Endothelial cell of umbilical vein (primary cell): ENCODE measurements around the gene RRP36.

ENCODE experiments used
- FOS ChIP-seq: IDR thresholded peaks from 2 replicates; pipeline ENCODE4 v1.6.1; 2011; ENCODE audit warnings: mild to moderate bottlenecking, low read length, moderate library complexity, borderline replicate concordance; ENCODE audit not compliant: insufficient read depth
- MYC ChIP-seq: IDR thresholded peaks from one replicate; pipeline ENCODE4 v1.6.1; 2011; ENCODE audit warnings: mild to moderate bottlenecking, low read depth, low read length
- POLR2A ChIP-seq: IDR thresholded peaks from 2 replicates; pipeline ENCODE4 v1.6.1; 2012; ENCODE audit warnings: low read depth, mild to moderate bottlenecking, control low read depth, low read length
- TF ChIP-seq, protein P1 (sequence below), 2 donors: IDR thresholded peaks; 1 replicate in 1 of 2; 2 replicates in 1 of 2; pipeline ENCODE4 v1.5.1; 2011; ENCODE audit warnings: low read length in 2 of 2, mild to moderate bottlenecking in 2 of 2, moderate library complexity in 2 of 2, control low read depth in 1 of 2, inconsistent platforms in 1 of 2, low read depth in 1 of 2; ENCODE audit not compliant: insufficient read depth in 1 of 2; ENCODE audit errors: extremely low read depth in 1 of 2

DNA sequence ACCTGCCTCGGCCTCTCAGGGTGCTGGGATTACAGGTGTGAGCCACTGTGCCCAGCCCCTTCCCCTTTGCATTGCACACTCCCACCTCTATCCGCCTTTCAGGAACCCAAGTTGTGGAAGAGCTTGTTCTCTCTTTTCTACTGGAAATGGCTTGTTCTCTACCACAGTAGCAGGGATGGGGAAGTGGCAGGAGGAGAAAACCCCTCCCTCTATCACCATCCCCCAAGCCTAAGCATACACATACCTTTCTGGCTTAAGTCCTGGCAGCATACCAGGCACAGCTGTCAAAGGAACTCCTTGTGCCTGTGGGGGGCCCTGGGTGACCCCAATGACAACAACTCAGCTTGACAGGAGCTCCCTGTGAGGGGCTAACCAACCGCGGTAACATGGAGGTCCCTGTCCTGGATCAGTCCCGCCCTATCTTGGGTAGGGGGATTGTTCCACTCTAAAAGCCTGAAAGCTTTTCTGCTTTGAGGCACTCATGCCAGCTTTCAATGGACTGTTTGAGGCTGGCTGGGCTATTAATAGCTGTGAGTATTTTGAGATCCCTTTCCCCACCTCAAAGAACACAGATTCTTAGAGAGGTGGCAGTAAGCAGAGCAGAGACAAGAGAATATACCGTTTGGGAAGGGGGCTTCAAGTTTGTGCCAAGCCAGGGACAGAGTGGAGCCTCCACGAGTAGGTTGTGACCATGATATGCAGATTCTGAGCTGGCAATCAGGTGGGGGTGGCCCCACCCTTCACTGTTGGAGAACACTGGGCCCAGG, 5.1 kb upstream of the RRP36 start:
- TF ChIP-seq, protein P1, sequence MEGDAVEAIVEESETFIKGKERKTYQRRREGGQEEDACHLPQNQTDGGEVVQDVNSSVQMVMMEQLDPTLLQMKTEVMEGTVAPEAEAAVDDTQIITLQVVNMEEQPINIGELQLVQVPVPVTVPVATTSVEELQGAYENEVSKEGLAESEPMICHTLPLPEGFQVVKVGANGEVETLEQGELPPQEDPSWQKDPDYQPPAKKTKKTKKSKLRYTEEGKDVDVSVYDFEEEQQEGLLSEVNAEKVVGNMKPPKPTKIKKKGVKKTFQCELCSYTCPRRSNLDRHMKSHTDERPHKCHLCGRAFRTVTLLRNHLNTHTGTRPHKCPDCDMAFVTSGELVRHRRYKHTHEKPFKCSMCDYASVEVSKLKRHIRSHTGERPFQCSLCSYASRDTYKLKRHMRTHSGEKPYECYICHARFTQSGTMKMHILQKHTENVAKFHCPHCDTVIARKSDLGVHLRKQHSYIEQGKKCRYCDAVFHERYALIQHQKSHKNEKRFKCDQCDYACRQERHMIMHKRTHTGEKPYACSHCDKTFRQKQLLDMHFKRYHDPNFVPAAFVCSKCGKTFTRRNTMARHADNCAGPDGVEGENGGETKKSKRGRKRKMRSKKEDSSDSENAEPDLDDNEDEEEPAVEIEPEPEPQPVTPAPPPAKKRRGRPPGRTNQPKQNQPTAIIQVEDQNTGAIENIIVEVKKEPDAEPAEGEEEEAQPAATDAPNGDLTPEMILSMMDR (IDR thresholded peaks at IDR 0.05; ENCODE audit: extremely low read depth in 1 of 2, insufficient read depth in 1 of 2, low read depth in 1 of 2, low read length in 2 of 2) = no peak
- TF ChIP-seq POLR2A (no peak), MYC (no peak), FOS (no peak)
